Urinary bladder (tissue), 4 donors: ENCODE measurements around the gene ZNF532. TPM values are rescaled to one million over a fixed set of nuclear protein-coding genes. Genes with fewer than 3 reads are reported as not detected.
"Not testable (repeated sequence)": the region's sequence is repeated elsewhere in the genome, so short reads cannot be mapped to it uniquely, and the experiment has no call there.

Experiments used
- DNase-seq: peaks from one replicate; pipeline ENCODE4 v3.0.0-alpha.2; 2015; ENCODE audit errors: extremely low spot score
- H3K27ac ChIP-seq: one replicate; pipeline ENCODE4 v1.5.1; 2013; ENCODE audit warnings: low read depth, mild to moderate bottlenecking, moderate library complexity
- H3K36me3 ChIP-seq: one replicate; pipeline ENCODE4 v1.6.1; 2013; ENCODE audit warnings: mild to moderate bottlenecking, moderate library complexity; ENCODE audit not compliant: insufficient read depth
- H3K4me1 ChIP-seq: one replicate; pipeline ENCODE4 v1.6.1; 2013; ENCODE audit warnings: mild to moderate bottlenecking, moderate library complexity; ENCODE audit not compliant: insufficient read depth
- H3K4me3 ChIP-seq: one replicate; pipeline ENCODE4 v1.5.1; 2013; ENCODE audit warnings: low read depth, low read length
- WGBS: extraction: QIAGEN DNeasy Blood & Tissue Kit; methylation state at CpG from one replicate; pipeline ENCODE4 v1.1.7; 2013; 5-methylcytosine and 5-hydroxymethylcytosine counted together
- polyA plus RNA-seq: library from polyadenylated mRNA; stranded (reverse); fragments of 200-250 nt; gene quantifications from one replicate; pipeline ENCODE4 v1.2.3, GENCODE V29; 2013
- total RNA-seq: library from RNA; depleted of rRNA; stranded (reverse); fragments of >200 nt; gene quantifications from one replicate; pipeline ENCODE4 v1.2.3, GENCODE V29; 2014
- donor health status: healthy with polysubstance abuse.
- donor health status: healthy.

The ZNF532 gene
- total RNA-seq, result 105 TPM
- polyA plus RNA-seq, result 53.8 TPM

DNA sequence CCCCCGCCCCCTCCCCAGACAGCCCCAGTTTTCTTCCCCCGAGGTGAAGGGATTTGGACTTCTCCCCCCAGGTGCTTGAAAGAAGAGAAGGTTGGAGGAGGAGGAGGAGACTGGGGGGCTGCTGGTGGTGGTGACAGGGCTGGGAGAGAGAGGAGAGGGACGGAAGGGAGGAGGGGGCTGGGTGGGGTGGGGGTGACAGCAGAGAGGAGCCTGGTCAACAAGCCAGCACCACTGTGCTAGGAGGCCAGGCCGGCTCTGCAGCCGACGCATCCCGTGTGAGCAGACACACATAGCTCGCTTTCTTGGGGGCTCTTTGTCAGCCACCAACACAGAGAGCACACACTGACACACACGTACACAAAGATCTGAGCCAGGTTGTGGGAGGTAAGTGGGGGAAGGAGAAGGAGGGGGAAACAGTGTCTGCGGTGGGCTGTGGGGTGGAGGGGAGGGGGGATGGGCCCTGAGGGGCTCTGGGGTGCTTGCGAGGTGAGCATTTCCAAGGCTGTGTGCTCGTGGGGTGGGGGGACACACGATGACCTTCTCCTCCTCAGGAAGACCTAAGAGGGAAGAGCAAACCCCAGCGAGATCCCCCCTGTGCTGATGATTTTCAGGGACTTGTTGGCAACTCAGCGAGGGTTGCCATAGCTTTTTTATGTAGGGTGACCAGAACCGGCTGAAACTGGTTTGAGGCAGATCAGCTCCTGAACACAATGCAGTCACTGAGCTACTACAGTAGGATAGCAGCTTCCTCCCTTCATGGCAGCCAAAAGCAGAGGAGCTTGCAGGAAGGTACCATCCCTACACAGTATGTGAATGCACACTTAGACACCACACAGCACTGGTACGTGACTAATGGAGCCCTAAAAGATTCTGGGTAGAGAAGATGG is at the start of gene ZNF532:
Gene ZNF532, plus strand, starts transcription at position 732 of the 887 bp plus-strand sequence. CDS start 53,411 bp downstream, outside the sequence.
- Histone ChIP-seq H3K4me3 (peak within 1 kb of the TSS; percentile 55), H3K36me3 (peaks cover 2% of the 10 kb centered on the region), H3K27ac (peak within 1 kb of the TSS; percentile 98), H3K4me1 (no peaks in the 10 kb centered on the region)
- WGBS, result 22% methylated on average over 17 of the region's 17 CpGs
- no peak for DNase-seq

DNA sequence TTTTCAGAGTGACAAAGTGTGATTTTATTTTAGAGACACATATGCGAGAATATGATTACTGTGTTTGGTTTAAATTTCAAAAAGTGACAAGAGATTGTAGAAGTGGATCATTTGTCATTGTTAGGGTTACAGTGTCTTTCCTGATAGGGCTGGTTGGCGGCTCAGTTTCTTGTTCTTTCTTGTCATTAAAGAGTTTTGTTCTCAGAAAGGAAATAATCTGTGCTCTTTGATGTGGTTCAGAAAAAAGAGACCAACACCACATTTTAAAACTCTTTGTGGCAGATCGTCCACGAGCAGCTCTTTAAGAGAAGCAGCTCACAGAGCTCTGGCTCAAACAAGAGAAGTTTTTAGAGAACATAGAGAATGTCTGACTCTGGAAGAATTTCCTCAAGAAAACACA is 45.6 kb upstream of the ZNF532 start:
- WGBS, result 54% methylated on average over 4 of the region's 4 CpGs
- no peaks in the 10 kb centered on the region for H3K4me1 ChIP-seq
- H3K27ac ChIP-seq, result no peak overlapping the region
- no peak overlapping the region for H3K4me3 ChIP-seq
- no peak for DNase-seq
- no peaks in the 10 kb centered on the region for H3K36me3 ChIP-seq

DNA sequence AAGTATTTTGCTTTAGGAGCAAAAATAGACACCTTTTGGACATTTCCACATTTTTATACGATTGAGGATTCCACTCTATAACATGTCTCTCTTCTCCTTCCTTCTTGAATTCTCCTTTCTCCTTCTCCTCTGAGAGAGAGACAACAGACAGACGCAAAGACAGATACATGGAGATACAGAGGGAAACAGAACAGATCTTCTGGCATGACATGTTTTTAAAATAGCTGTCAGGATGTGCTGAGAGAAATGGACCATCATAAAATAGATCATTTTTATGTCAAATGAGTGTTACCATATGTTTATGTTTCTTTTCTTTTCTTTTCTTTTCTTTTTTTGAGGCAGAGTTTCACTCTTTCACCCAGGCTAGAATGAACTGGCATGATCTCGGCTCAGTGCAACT is 44.4 kb upstream of the ZNF532 start:
- WGBS, result 80% methylated on average over 3 of the region's 3 CpGs
- no peak for DNase-seq
- Histone ChIP-seq H3K4me1 (no peaks in the 10 kb centered on the region), H3K36me3 (peaks cover under 1% of the 10 kb centered on the region), H3K4me3 (no peak overlapping the region), H3K27ac (no peak overlapping the region)

DNA sequence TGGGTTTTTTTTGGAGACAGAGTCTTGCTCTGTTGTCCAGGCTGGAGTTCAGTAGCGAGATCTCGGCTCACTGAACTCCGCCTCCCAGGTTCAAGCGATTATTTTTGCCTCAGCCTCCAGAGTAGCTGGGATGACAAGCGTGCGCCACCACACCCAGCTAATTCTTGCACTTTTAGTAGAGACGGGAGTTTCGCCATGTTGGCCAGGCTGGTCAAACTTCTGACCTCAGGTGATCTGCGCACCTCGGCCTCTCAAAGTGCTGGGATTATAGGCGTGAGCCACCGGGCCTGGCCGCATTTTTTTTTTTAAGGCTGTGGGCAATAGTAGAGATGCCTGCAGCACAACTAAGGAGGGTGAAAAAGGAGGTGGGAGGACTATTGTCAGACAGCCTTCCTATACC is 41.7 kb upstream of the ZNF532 start:
- WGBS, result 91% methylated on average over 13 of the region's 13 CpGs
- no peaks in the 10 kb centered on the region for H3K4me1 ChIP-seq

GRCh38 chr18:58823412-58823811 is 41.3 kb upstream of the ZNF532 start:
- no peak for DNase-seq
- H3K36me3 ChIP-seq, result peaks cover 1% of the 10 kb centered on the region
- H3K27ac ChIP-seq, result no peak overlapping the region
- no peak overlapping the region for H3K4me3 ChIP-seq
- WGBS, result 64% methylated on average over 4 of the region's 4 CpGs
- no peaks in the 10 kb centered on the region for H3K4me1 ChIP-seq

More for the DNA sequence above, 41.7 kb upstream of the ZNF532 start:
- DNase-seq, result no peak
- no peak overlapping the region for H3K4me3 ChIP-seq
- H3K27ac ChIP-seq, result no peak overlapping the region
- peaks cover 1% of the 10 kb centered on the region for H3K36me3 ChIP-seq

- not testable (repeated sequence) for H3K27ac ChIP-seq, H3K36me3 ChIP-seq, H3K4me1 ChIP-seq, H3K4me3 ChIP-seq, DNase-seq
- 97% methylated on average over 6 of the region's 6 CpGs for WGBS
These were observed 37.8 kb upstream of the ZNF532 start for GRCh38 chr18:58826926-58827325.

- no peak for DNase-seq
- no peaks in the 10 kb centered on the region for H3K4me1 ChIP-seq
- H3K36me3 ChIP-seq, result peaks cover 1% of the 10 kb centered on the region
- no peak overlapping the region for H3K27ac ChIP-seq
- H3K4me3 ChIP-seq, result no peak overlapping the region
- 98% methylated on average over 5 of the region's 5 CpGs for WGBS
These were observed 37.2 kb upstream of the ZNF532 start for GRCh38 chr18:58827428-58827827.

- H3K27ac ChIP-seq, result no peak overlapping the region
These were observed 36.8 kb upstream of the ZNF532 start for GRCh38 chr18:58827886-58828285.

GRCh38 chr18:58828399-58829121 is 36.1 kb upstream of the ZNF532 start:
- Histone ChIP-seq H3K36me3 (peaks cover 1% of the 10 kb centered on the region), H3K4me1 (no peaks in the 10 kb centered on the region), H3K4me3 (no peak overlapping the region), H3K27ac (no peak overlapping the region)
- no peak for DNase-seq
- WGBS, result 79% methylated on average over 12 of the region's 12 CpGs

More at GRCh38 chr18:58827886-58828285, 36.8 kb upstream of the ZNF532 start:
- no peak for DNase-seq
- Histone ChIP-seq H3K4me3 (no peak overlapping the region), H3K36me3 (peaks cover 1% of the 10 kb centered on the region), H3K4me1 (no peaks in the 10 kb centered on the region)
- WGBS, result 98% methylated on average over 24 of the region's 24 CpGs

DNA sequence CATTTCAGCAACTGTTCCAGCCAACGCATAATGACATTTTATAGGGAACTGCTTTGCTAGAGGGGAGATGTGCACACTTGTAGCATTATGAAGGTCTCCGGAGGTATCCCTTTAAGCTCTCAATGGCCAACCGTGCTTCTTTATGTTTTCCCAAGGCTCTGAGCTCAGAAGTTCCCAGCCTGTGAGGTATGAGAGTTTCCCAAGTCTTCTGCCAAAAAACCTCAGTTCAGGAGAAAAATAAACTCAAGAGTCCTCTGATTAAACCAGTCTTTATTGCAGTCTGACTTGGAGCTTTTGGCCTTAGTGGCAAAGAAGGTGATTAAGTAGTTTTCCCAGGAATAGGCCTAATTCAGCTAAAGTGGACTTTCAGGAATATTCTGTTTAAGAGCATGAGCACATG is 35.4 kb upstream of the ZNF532 start:
- no peak for DNase-seq
- H3K27ac ChIP-seq, result no peak overlapping the region
- WGBS, result 67% methylated on average over 3 of the region's 3 CpGs

DNA sequence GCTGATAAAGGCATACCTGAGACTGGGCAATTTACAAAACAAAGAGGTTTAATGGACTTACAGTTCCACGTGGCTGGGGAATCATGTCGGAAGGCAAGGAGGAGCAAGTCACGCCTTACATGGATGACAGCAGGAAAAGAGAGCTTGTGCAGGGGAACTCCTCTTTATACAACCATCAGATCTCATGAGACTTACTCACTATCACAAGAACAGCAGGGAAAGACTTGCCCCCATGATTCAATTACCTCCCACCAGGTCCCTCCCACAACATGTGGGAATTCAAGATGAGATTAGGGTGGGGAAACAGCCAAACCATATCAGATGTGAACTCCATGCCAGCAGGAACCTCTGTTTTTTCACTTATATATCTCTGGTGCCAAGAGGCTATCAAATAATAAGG is 34.8 kb upstream of the ZNF532 start:
- H3K27ac ChIP-seq, DNase-seq, H3K4me3 ChIP-seq, H3K4me1 ChIP-seq, H3K36me3 ChIP-seq: not testable (repeated sequence)
- 82% methylated on average over 3 of the region's 3 CpGs for WGBS

More for the DNA sequence above, 35.4 kb upstream of the ZNF532 start:
- Histone ChIP-seq H3K36me3 (peaks cover 1% of the 10 kb centered on the region), H3K4me3 (no peak overlapping the region), H3K4me1 (no peaks in the 10 kb centered on the region)

- Histone ChIP-seq H3K36me3 (no peaks in the 10 kb centered on the region), H3K4me3 (no peak overlapping the region), H3K4me1 (no peaks in the 10 kb centered on the region), H3K27ac (no peak overlapping the region)
- 68% methylated on average over 1 of the region's 1 CpG for WGBS
- DNase-seq, result no peak
These were observed 33.1 kb upstream of the ZNF532 start for GRCh38 chr18:58831606-58832005.

- H3K27ac ChIP-seq, result no peak overlapping the region
- no peaks in the 10 kb centered on the region for H3K36me3 ChIP-seq
- no peak overlapping the region for H3K4me3 ChIP-seq
- no peaks in the 10 kb centered on the region for H3K4me1 ChIP-seq
- no peak for DNase-seq
- WGBS, result 89% methylated on average over 5 of the region's 5 CpGs
These were observed 26.4 kb upstream of the ZNF532 start for GRCh38 chr18:58838165-58838860.
